NCI-H146 (cell line): ENCODE data around the gene PEPD.

Experiments
- DNase-seq: peaks from one replicate; lab custom pipeline; 2025; lab: John Stamatoyannopoulos, UW

The PEPD gene

GRCh38 chr19:33458171-33458633 is 63.4 kb downstream of the PEPD start:
- no peak for DNase-seq

- DNase-seq = no peak
These were observed 64.8 kb downstream of the PEPD start for GRCh38 chr19:33456845-33457220.

- no peak for DNase-seq
These were observed 65.3 kb downstream of the PEPD start for GRCh38 chr19:33456076-33456844.

GRCh38 chr19:33453265-33453664 is 68.3 kb downstream of the PEPD start:
- DNase-seq = no peak

- no peak for DNase-seq
These were observed 70.9 kb downstream of the PEPD start for GRCh38 chr19:33450689-33451088.

GRCh38 chr19:33449799-33450198 is 71.8 kb downstream of the PEPD start:
- DNase-seq = no peak

DNA sequence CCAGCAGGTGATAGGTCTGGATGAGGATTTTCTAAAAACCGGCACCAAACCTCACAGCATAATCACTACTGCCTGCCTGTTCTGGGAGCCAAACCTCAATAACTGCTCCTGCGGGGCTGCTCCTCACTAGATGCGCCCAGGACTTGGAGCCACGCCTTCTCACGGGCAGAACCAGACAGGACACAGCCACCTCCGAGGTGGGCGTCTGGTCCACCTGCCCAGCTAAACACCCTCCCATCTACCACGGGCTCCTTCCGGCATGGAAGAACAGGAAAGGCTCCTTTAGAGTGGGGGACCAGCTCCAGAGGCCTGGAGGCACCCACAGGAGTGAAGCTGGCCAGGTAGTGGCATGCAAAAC is 73.5 kb downstream of the PEPD start:
- no peak for DNase-seq

DNA sequence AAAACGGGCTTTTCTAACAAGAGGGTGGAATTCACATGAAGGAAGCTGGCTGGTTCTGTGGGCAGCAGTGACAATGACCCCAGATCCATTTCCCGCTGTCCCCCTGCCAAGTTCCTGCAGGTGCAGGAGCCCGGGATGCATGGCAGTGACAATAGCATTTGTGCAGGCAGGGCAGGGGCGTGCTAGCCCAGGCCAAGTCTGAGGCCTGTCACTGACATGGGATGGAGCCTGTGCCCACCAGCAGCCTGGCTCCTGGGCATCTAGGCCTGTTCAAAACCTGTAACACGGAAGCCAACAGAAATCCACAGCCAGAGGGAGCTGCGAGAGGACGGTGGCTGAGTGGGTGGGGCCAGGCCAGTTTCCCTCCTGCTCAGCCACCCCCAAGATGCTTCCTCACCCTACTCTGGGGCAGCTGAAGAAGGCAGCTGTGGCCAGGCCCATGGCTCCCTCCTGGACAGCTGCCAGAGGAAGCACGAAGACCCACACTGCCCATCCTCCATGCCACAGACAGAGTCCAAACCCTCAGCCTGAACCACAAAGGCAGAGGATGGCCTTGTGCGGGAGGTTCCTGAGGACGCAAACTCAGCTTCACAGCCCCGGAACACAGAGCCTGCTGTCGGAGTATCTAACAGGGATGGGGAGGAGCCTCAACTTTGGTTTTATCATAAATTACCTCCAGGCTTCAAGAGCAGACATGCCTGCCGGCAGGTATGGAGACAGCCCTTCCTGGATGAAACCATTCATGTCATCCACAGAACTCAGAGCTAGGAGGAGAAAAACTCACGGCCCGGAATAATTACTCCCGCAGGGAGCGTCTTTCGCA is 74.0 kb downstream of the PEPD start:
- no peak for DNase-seq

GRCh38 chr19:33446330-33447293 is 75.0 kb downstream of the PEPD start:
- DNase-seq = no peak

GRCh38 chr19:33445442-33446329 is 75.9 kb downstream of the PEPD start:
- no peak for DNase-seq

DNA sequence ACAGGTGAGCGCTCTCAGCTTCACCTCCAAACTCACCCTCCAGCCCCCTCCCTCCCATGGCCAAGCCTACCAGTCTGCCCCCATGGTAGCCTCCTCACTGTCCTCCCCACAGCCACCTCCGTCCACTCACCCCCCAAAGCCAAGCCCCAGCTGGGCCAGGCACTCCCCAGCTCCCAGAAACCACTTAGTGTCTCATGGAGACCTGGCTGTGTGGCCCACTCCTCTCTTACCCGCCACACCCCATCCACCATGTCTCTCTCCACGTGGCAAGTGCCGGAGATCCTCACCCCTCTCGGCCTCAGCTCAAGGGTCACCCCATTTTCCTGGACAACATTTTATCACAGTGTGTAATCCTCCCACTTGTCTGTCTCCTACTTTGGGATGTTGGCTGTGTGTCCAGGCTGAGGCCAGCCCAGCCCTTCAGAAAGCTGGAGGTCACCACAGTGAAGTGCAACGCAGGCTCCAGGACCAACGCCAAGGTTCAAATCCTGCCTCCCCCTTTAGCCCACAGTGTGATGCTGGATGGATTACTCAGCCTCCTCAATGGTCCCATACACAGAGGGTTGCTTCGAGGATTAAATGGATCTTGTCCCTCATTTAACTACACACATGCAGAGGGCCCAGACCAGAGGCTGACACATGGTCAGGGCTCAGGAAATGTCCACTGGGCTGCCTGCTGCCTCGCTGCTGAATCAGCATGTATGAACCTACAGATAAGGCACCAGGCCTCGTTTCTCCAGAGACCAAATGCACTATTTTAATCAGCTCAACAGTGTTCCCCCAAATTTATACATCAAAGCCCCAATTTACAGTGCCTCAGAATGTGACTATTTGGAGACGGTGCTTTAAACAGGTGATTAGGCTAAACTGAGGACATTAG is 76.8 kb downstream of the PEPD start:
- DNase-seq = no peak

DNA sequence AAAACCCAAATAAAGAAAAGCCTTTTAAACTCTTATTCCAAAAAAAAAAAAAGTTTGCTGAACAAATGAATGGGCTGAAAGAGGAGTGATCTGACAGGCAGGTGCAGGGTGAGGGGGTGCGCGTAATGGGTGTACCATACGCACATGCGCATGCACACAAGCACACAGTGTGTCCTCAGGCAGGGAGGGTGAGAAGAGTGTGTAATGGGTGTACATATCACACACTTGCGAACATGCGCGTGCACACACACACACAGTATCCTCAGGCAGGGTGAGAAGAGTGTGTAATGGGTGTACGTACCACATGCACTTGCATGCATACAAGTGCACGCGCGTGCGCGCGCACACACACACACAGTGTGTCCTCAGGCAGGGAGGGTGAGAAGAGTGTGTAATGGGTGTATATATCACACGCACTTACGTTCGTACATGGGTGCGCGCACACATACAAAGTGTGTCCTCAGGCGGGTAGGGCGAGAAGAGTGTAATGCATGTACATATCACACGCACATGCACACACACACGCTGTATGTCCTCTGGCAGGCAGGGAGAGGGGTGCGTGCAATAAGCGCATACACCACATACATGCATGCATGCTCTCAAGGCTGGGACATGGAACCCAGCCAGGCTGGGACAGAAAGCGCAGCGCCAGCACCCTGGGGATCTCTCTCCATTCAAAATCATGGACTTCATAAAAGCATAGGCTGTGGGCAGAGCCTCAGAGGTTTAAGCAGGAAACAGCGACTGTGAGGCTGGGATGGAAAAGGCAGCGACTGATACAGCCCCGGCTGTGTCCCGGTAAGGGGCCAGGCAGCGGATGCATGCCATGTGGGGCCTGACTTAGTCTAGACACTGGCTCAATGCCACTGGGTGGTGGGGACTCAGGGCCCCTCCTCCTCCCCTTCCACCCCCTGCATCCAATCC is 77.7 kb downstream of the PEPD start:
- no peak for DNase-seq

GRCh38 chr19:33442706-33443105 is 78.9 kb downstream of the PEPD start:
- no peak for DNase-seq

DNA sequence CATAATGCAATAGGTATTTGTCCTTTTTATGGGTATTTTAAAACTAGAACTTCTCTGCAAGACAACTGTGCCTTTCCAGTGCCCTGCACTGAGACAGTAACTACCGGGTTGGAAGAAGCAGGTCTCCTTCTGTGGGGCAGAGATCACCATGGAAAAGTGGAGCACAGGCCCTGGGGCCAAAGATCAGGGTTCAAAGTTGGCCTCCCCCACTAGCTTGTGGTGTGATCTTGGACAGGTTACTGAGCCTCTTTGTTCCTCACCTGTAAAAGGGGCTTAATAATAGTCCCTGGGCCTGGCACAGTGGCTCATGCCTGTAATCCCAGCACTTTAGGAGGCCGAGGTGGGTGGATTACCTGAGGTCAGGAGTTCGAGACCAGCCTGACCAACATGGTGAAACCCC is 79.8 kb downstream of the PEPD start:
- no peak for DNase-seq

- no peak for DNase-seq
These were observed 80.3 kb downstream of the PEPD start for GRCh38 chr19:33441277-33441699.

DNA sequence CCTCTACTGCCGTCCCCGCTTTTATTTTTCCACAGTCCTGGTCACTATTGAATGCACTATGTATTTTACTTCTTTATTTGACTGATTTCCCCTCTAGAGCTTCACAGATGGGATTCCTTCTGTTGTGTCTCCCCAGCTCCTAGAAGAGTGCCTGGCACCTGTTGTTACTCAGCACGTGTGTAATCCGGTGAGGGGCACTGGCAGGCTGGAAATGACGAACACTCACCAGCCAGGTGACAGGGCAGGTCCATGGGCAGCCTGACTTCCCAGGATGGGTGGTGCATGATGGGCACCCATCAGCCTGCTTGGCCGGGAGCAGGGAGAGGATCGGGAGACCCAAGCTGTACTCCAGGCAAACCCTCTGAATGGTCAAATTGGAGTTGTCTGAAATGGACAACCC is 80.9 kb downstream of the PEPD start:
- DNase-seq = no peak

DNA sequence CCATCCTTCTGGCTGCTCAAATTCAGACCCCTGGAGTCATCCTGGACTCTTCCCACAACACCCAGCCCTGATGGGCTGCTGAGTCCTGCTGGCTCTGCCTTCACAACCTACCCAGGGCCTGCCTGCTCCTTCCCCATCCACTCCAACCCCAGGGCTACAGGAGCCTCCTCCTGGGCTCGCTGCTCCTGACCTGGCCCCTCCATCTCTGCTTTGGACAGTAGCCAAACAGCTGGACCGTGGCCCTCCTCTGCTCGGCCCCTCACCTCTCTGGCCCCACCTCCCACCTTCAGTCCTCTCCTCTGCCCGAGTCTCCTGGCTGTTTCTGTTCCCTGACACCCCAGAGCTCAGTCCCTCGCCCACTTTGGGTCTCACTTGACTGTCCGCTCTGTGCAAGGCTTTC is 81.3 kb downstream of the PEPD start:
- no peak for DNase-seq

DNA sequence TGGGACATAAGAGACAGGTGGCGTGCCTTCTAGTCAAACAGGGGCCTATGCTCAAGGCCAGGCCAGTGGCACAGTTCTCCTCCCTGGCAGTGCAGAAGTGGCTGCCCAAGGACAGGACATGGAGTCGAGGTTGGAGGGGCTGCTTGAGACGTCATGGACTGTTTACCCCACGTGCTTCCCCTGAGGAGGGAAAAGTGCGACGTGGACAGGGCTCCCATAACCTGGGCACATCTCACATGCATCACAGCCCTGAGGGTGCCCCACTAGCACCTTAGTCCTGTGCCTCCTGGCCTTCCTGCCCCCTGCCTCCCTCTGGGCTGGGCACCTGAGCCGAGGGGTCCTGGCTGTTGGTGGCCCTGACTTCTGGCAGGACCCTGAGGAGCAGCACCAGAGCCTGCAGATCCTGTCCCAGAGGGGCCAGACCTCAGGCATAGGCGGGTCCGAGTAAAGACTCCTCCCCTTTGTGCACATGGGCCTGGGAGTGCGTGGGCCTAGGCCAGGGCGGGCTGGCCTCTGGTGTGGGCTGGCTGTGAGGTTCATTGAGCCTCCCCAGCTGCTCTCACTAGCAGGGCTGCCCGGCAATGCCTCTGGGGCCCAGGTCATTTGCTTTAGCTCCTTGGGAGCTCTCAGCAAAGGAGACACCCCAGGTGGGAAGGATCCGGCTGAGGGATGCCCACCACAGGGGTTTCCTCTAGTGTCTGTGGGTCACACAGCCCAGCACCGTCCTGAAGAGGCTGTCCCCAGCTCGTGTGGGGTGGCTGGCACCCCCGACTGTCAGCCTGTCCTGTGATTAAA is 82.4 kb downstream of the PEPD start:
- no peak for DNase-seq
